ENCODE measurements around the gene RNF126.

- no peak for TF ChIP-seq NFRKB (IDR thresholded peaks at IDR 0.05)
- TF ChIP-seq LEF1 (IDR thresholded peaks at IDR 0.05; ENCODE audit: borderline replicate concordance), result no peak
- no peak for TF ChIP-seq FOXA1 (IDR thresholded peaks at IDR 0.05)
- TF ChIP-seq SUZ12 (IDR thresholded peaks at IDR 0.05), result no peak
Measured at GRCh38 chr19:677601-678436, 14.8 kb upstream of the RNF126 start.
